AG04449 (cell line): ENCODE measurements around the gene COL23A1.
"Not testable (repeated sequence)": the region's sequence is repeated elsewhere in the genome, so short reads cannot be mapped to it uniquely, and the experiment has no call there.

ENCODE experiments used
- CTCF ChIA-PET: fragments of 350-600 bp; formaldehyde crosslinking; extraction: SDS; loops from one replicate; lab custom pipeline; 2021; ENCODE audit warnings: antibody characterized with exemption; lab: Yijun Ruan, JAX
- POLR2A ChIA-PET: fragments of 400-600, 350-600 bp; formaldehyde crosslinking; extraction: SDS; loops from one replicate; lab custom pipeline; 2020; ENCODE audit warnings: antibody characterized with exemption, inconsistent platforms; lab: Yijun Ruan, JAX
- DNase-seq: peaks from one replicate; pipeline ENCODE4 v3.0.0-alpha.2; 2010; ENCODE audit warnings: low read depth, low spot score
- H3K4me3 ChIP-seq: 2 replicates; pipeline ENCODE4 v1.5.1; 2011; ENCODE audit warnings: low read depth, mild to moderate bottlenecking, control low read depth, low read length
- CTCF ChIP-seq: IDR thresholded peaks from one replicate; pipeline ENCODE4 v1.5.1; 2011; ENCODE audit warnings: mild to moderate bottlenecking, moderate library complexity, low read length, control low read depth, inconsistent platforms; ENCODE audit not compliant: insufficient read depth; ENCODE audit errors: missing control alignments

COL23A1 gene

GRCh38 chr5:178240766-178241165, 349.4 kb downstream of the COL23A1 start:
- no peak for TF ChIP-seq CTCF
- DNase-seq: no peak
- ChIA-PET CTCF (no interaction called here), POLR2A (no interaction called here)
- no peak overlapping the region for H3K4me3 ChIP-seq

- H3K4me3 ChIP-seq: no peak overlapping the region
- no peak for TF ChIP-seq CTCF
- DNase-seq: no peak
- ChIA-PET POLR2A (no interaction called here), CTCF (no interaction called here)
Observed at GRCh38 chr5:178240341-178240741, 349.9 kb downstream of the COL23A1 start.

GRCh38 chr5:178239626-178240301, 350.4 kb downstream of the COL23A1 start:
- H3K4me3 ChIP-seq: not testable (repeated sequence)

GRCh38 chr5:178238711-178239592, 351.2 kb downstream of the COL23A1 start:
- TF ChIP-seq CTCF: no peak
- no peak overlapping the region for H3K4me3 ChIP-seq
- ChIA-PET CTCF (no interaction called here), POLR2A (interaction anchor here (1.3 kb wide), 1 partner anchor 35 kb away, joined by 6 read pairs; the partner anchor contains the start of gene HNRNPAB)
- DNase-seq: no peak

More at GRCh38 chr5:178239626-178240301, 350.4 kb downstream of the COL23A1 start:
- DNase-seq, CTCF ChIA-PET, POLR2A ChIA-PET: not testable (repeated sequence)

GRCh38 chr5:178238313-178238635, 351.9 kb downstream of the COL23A1 start:
- DNase-seq: no peak
- no peak overlapping the region for H3K4me3 ChIP-seq
- CTCF ChIA-PET: interaction anchor here (1.2 kb wide), 1 partner anchor 11 kb away, joined by 4 read pairs; no protein-coding TSS in a partner anchor
- POLR2A ChIA-PET: interaction anchor here (1.3 kb wide), 1 partner anchor 34 kb away, joined by 6 read pairs; the partner anchor contains the start of gene HNRNPAB
- no peak for TF ChIP-seq CTCF

- TF ChIP-seq CTCF: no peak
- ChIA-PET POLR2A (interaction anchor here (1.3 kb wide), 1 partner anchor 33 kb away, joined by 6 read pairs; the partner anchor contains the start of gene HNRNPAB), CTCF (interaction anchor here (1.2 kb wide), 1 partner anchor 11 kb away, joined by 4 read pairs; no protein-coding TSS in a partner anchor)
- no peak overlapping the region for H3K4me3 ChIP-seq
- no peak for DNase-seq
Observed at GRCh38 chr5:178237431-178238312, 352.5 kb downstream of the COL23A1 start.
